Fibroblast of skin of scalp (primary cell): ENCODE measurements around the gene BEST1. TPM values are rescaled to one million over a fixed set of nuclear protein-coding genes. Genes with fewer than 3 reads are reported as not detected.

ENCODE experiments used
- DNase-seq: peaks from one replicate; pipeline ENCODE4 v3.0.0-alpha.2; 2013
- polyA plus RNA-seq, 2 experiments: library from polyadenylated mRNA; unstranded; fragments of 120-200 nt; gene quantifications; one replicate each; pipeline ENCODE4 v1.2.1, GENCODE V29; 2013; ENCODE audit not compliant: insufficient read length in 2 of 2

The BEST1 gene
- polyA plus RNA-seq (2013, experiment 1 of 2; ENCODE audit: insufficient read length), result 5.3 TPM
- polyA plus RNA-seq (2013, experiment 2 of 2; ENCODE audit: insufficient read length), result 4.6 TPM

- DNase-seq, result no peak
These were observed at the start of gene BEST1 for GRCh38 chr11:61950035-61950547. Gene BEST1, plus strand, starts transcription at chr11:61950351. Its CDS starts 1,456 bp downstream, at chr11:61951807.

GRCh38 chr11:61901397-61901796 is 48.8 kb upstream of the BEST1 start:
- no peak for DNase-seq

DNA sequence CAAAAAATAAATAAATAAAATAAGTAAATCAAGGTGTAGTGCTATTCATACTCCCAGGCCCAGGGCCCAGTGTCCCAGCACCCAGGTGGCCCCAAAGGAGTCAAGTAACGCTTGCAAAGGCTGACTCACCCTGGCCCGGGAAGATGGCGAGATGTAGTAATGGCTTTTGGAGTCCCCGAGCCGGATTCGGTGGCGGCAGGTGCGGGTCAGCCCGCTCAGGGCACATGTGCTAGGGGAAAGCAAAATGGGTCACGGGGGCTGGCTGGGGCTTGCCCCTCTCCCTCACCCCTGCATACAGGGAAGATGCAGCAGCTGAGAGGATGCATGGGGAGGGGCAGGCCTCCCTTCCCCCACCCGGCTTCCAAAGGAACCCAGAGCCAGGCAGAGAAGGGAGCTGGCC is 47.8 kb upstream of the BEST1 start:
- DNase-seq, result no peak

DNA sequence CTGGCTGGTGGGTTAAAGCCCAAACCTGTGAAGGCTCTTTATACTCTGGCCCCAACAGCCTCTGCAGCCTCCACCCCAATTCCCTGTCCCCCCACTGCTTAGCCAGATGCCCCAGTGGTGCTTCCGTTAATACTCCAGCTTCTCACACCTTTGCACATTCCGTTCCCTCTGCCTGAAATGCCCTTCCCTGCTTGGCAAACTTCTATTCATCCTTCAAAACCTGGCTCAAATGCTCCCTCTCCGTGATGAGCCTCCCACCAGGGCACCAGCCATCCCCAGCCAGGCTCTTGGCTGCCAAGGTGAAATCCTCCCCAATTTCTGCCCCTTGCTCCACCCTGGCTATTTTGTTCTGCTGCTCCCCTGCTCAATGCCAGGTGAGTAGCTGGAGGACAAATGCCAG is 46.3 kb upstream of the BEST1 start:
- DNase-seq, result no peak

- DNase-seq, result no peak
These were observed 45.6 kb upstream of the BEST1 start for GRCh38 chr11:61904539-61905048.

DNA sequence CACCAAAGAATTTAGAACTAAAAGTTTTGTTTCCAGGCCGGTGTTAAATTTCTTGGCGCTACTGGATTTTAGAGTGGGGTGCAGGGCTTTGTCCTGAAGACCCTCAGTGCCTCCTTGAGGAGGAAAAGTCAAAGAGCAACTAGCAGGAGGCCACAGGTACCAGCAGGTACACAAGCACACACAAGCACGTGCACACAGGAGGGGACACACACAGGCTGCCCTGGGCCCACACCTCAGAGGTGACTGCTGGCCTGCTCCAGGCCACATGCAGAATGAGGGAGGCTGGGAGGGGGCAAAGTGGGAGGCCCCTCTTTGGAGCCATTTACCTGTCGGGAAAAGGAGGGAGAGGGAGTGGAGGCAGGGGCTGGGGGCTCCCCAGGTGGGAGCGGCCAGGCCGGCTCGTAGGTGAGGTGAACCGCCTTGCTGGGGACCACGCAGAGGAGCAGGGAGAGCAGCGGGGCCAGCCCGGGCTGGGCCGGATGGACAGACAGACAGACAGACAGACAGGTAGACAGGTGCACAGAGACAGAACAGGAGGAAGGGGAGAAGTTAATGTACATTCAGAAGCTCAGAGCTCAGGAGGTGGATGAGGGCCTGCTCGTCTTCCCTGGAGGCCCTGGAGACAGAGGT is 45.0 kb upstream of the BEST1 start:
- DNase-seq, result no peak

- no peak for DNase-seq
These were observed 44.2 kb upstream of the BEST1 start for GRCh38 chr11:61905801-61906521.

- DNase-seq, result no peak
These were observed 43.6 kb upstream of the BEST1 start for GRCh38 chr11:61906522-61906909.

DNA sequence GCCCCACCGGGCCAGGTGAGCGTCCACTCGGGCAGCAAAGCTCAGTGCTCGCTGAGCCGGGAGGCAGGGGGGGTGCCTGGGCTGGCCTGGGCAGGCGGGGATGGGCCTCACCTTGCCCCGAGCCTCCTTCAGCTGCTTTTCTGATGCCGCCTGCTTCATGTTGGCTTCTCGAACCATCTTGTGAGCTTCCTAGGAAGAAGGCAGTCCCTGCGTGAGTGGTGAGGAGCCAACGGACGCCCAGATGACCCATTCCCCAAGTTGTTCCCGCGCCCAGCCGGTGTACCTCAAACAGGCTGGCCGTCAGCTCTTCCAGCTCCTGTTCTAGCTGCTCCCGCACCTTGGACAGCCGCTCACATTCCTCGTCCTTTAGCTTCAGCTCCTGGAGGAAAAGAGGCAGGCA is 42.9 kb upstream of the BEST1 start:
- DNase-seq, result no peak

GRCh38 chr11:61907871-61908729 is 42.1 kb upstream of the BEST1 start:
- DNase-seq, result no peak

DNA sequence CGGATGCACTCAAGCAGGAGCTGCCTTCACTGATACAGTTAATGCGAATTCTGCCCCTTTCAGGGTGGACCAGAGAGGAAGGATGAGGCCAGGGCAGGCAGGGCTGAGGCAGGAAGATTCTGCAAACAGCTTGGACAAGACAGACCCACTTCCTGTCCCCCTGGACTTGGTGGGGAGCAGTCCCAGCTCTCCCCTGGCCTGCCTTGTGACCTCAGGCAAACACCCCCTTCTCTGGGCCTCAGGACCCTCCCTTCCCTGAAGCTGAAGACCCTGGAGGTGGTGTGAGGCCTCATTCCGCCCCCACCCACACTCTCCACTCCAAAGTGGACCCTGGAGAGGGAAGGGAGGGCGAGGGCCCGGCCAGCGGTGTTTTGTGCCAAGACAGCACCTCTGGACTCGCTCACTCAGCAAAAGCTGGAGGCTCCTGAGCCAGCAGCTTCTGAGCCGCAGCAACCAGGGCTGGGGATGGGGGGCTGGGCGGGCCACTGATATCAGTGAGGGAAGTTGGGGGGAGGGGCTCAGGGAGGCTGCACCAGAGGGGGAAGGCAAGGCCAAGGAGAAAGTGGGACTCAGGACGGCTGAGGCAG is 41.3 kb upstream of the BEST1 start:
- DNase-seq, result no peak

DNA sequence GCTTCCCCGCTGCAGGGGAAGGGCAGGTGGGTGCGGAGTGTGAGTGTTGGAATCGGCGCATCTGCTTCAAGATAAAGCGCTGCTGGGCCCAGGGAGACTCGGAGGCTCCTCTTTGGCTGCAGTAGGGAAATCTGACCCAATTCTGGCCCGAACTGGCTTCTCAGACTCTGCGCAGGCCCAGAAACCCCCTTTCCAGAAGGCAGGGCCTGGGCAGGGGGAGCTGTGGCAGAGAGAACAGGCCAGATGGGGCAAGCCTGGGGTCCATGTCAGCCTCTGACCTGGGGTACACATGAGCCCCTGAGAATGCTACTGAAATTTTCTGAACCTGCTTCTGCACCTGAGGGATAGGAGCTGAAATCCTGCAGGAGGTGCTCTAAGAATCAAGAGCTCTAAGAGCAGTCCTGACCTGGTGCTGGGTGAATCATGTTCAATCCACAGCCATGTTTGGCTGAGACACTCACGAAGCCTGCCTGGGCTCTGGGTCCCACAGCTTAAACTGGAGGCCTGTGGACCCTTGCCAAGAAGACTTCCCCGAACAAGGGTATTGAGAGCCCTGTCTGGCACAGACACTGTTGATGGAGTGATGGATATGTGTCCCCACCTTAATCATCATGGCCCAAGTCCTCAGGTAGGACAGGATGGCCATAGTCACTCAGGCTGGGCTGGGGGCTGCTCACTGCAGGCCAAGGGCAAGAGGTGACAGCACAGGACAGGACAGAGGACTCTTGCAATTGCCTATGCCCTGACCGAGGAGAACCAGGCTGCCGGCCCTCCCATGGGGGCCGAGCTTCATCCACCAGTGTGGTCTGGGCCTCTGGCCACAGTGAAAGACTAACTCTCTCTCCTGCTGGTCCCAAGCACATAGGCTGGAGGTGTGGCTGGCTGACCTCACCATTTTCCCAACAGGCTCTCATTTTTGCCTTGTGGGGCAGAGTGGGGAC is 39.7 kb upstream of the BEST1 start:
- DNase-seq, result no peak

DNA sequence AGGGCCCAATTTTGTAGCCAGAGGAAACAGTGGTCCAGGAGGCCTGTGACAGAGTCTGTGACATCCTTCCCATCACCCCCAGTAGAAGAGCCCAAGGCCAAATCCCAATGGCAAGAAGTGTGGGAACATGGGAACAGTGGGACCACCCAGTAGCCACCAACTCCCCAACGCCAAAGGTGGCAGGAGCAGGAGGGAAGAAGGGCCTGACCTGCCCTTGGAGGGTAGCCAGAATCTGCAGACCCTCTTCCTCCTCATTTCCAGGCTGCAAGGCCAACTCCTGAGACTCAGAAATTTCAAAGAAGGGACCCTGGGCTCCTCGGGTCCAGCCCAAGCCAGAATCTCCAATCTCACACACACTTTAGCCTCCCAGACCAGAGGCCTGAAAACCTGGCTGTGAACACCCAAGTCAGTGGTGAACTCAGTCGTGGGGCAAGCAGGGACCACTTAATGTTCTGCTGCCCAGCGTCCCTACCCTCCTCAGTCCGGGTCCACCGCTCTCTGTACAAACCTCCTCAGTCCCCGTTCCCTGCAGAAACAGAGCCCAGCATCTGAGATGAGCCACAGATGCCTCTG is 38.9 kb upstream of the BEST1 start:
- no peak for DNase-seq

DNA sequence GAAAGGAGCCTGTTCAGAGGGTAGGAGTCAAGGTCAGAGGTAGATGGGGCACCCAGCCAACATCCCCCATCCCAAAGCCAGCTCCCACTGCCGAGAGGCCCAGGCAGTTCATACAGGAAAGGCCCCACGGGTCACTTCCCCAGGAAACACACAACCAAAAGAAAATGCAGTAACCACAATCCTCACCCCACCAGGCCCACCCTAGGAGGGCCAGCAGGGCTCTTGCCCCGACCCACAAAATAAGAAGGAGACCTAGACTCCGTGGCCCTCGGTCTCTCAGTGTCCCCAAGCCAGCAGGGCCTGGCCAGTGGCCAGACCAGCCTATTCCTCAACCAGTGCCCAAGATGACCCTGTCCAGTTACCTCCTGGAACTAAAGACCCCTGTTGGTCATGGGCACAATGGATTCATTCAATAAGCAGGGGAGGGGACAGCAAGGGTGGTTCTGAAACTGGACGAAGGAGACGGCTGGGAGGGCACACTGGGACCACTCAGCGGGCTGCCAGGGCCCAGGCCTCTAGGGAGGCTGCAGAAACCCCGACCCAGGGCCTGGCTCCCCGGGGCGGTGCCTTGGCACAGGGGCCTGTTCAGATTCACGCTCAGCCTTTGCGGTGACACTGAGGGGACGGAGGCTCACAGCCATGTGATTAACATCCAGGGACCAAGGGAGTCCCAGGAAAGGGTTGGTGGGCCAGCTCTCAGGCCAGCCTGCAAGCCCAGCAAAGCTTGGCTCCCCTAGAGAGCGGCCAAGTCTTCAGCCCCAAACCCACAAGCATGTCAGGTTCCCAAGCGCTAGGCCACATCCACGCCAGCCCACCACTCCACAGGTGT is 38.2 kb upstream of the BEST1 start:
- DNase-seq, result no peak

DNA sequence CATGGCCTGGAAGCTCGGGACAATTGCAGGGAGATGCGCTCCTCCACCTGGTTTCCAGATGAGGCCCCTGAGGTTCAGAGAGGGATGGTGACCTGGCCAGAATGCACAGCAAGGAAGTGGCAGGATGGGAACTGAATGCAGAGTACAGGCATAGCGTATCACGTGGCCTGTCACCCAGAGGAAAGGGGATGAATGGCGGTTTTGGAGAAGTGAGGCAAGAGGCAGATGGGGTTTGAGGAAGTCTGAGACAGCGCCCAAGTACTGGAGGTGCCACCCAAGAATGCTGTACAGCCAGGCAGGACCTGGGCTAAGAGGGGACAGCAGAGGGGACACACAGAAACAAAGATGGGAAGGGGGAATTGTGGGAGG is 37.6 kb upstream of the BEST1 start:
- DNase-seq, result no peak

DNA sequence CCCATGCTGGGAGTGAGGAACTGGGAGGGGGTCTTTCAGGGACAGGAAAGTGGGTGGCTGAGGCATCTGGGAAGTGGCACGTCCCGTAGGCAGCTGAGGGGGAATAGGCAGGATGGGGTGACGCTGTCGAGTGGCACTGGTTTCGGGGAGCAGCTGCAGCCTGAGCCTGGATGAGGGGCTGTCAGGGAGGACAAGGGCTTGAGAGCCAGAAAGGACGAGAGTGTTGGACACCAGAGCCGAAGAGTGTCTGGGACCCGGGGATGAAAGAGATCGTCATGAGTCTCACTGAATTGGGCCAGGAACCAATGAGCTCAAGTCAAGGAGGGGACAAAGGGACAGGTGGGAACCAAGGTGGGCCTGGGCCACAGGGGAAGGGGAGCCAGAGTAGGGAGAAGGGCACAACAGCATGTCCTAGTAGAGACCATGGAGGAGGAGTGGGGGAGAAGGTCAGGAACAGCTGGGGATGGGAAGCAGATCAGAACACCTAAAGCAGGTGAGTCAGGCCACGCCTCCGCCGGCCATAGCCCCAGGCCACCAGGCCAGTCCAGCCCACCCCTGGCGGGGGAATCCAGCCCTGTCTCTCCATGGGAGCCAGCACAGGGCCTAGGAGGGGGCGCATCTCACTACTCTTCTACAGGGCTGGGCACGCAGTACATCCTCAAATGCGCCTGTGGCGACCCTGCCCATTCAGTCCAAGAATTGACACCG is 37.0 kb upstream of the BEST1 start:
- DNase-seq, result no peak

DNA sequence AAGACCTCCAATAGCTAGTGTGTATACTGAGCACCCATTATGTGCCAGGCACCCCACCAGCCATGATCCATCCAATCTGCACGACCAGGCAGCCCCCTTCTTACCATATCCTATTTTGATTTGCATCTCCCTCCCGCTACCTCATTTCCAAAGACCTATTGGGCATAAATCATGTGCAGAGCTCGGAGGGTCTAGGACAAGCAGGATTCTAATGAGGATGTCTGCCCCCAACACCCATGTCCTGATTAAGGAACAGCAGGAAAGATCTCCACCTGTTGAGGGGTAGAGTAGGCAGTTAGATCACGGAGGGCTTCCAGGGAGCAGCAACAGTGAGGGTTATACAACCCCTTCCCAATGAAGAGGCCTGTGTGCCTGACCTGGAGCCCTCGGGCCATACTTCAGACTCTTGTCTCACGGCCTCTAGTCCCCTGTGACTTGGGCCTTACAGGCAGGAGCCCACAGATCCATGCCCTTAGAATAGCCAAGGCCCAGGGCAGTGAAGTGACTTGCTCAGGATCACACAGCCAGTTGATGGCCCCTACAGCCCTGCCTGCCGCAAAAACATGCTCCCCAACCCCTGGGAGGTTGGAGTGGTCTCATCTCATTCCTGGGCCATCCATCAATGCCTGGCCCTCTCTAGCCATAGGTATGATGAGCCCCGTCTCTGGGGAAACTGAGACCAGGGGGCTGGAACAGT is 36.3 kb upstream of the BEST1 start:
- DNase-seq, result no peak

DNA sequence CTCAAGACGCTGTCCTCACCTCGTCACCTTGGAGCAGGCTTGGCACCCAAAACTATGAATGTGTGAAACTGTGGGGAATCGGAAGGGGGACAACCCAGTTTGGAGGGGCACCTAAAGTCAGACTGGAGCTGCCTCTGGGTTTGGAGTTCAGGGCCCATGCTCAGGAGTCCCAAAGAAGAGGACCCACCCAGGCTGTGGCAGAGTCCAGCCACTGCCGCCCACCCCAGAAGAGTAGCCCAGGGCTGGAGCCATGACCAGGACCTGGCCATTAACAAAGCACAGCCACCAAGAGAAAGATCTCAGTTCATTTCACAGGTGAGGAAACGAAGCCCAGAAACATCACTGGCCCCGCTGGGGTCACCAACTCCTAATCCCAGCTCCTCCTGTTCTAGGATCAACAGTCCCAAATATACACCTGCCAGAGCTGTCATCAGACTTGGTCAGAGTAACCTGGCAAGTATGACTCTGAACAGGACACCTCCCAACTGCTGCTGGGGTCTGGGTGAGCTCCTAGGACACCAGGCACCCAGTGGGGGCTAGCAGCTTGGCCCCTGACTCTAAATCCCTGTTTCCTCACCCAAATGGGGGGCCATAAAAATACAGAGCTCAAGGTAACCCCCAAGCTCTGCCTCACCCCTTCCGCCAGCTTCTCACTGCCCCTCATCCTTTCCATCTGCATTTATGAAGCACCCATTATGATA is 35.5 kb upstream of the BEST1 start:
- DNase-seq, result no peak
